K562 (cell line): ENCODE results near the gene ERLEC1. TPM values are rescaled to one million over a fixed set of nuclear protein-coding genes. Genes with fewer than 3 reads are reported as not detected.

ENCODE experiments used
- ATAC-seq: fragments of 200-7000 bp; cut with Tn5 transposase; 3 replicates; pipeline ENCODE4 v1.9.1; 2020; ENCODE audit warnings: moderate library complexity
- BruUV-seq: library from RNA; stranded (reverse); fragments of 400-500 nt; replicated peaks from 2 replicates; lab custom pipeline; 2021; lab: Mats Ljungman, UMichigan
- CTCF ChIA-PET: fragments of 300-600 bp; formaldehyde crosslinking; extraction: SDS; loops from one replicate; lab custom pipeline; 2021; ENCODE audit warnings: low intra/inter-chr PET ratio; lab: Yijun Ruan, JAX
- POLR2A ChIA-PET: fragments of 300-600, 350-650 bp; sonication (Branson Sonifier 250); formaldehyde crosslinking; extraction: SDS; loops from one replicate; lab custom pipeline; 2021; ENCODE audit warnings: antibody characterized with exemption, inconsistent platforms; lab: Yijun Ruan, JAX
- DNase-seq, 4 experiments: peaks; one replicate each; pipeline versions ENCODE4 v3.0.0 to v3.0.0-alpha.2; 2011 to 2018; ENCODE audit warnings: low spot score in 3 of 4, mixed read lengths in 3 of 4; ENCODE audit errors: extremely low read depth in 1 of 4
- FAIRE-seq: peaks from 2 replicates; lab custom pipeline; 2011; peaks lifted over from hg19 to GRCh38; lab: Jason Lieb, UNC
- H2AFZ ChIP-seq: 2 replicates; pipeline ENCODE4 v1.6.0; 2011; ENCODE audit warnings: low read depth, low read length, control low read depth, inconsistent platforms
- H3K27ac ChIP-seq: fragments of 200-600 bp; 3 replicates; pipeline ENCODE4 v1.8.0; 2011; ENCODE audit warnings: low read depth, mild to moderate bottlenecking, control low read depth, inconsistent platforms, low read length, moderate library complexity, mixed read lengths; ENCODE audit errors: extremely low read depth
- H3K27me3 ChIP-seq, 2 experiments: fragments of 300-600 bp in 1 of 2; 2 replicates in 1 of 2; 3 replicates in 1 of 2; pipeline versions ENCODE4 v1.6.0 to v1.8.0; 2011; ENCODE audit warnings: inconsistent platforms in 2 of 2, low read length in 2 of 2, mild to moderate bottlenecking in 1 of 2, mixed read lengths in 1 of 2, moderate library complexity in 1 of 2; ENCODE audit not compliant: control insufficient read depth in 2 of 2, insufficient read depth in 2 of 2
- H3K36me3 ChIP-seq: fragments of 300-600 bp; 3 replicates; pipeline ENCODE4 v1.8.0; 2011; ENCODE audit warnings: mild to moderate bottlenecking, low read length, inconsistent platforms; ENCODE audit not compliant: control insufficient read depth, insufficient read depth
- H3K4me1 ChIP-seq, 2 experiments: fragments of 200-600 bp in 1 of 2; replicated peaks in 1 of 2; 2 replicates in 1 of 2; 3 replicates in 1 of 2; pipeline versions ENCODE4 v1.5.1 to v1.8.0; 2011; ENCODE audit warnings: inconsistent platforms in 2 of 2, low read length in 2 of 2, mild to moderate bottlenecking in 1 of 2, mixed read lengths in 1 of 2, moderate library complexity in 1 of 2; ENCODE audit not compliant: control insufficient read depth in 2 of 2, insufficient read depth in 2 of 2
- H3K4me2 ChIP-seq: 2 replicates; pipeline ENCODE4 v1.6.1; 2011; ENCODE audit warnings: low read length, control low read depth, inconsistent platforms, mixed read lengths; ENCODE audit not compliant: insufficient read depth
- H3K4me3 ChIP-seq: fragments of 200-600 bp; sonication (generic), shearing (Covaris generic); 2 replicates; pipeline ENCODE4 v1.5.1; 2016; ENCODE audit warnings: control low read depth, inconsistent platforms
- H3K79me2 ChIP-seq: fragments of 200-600 bp; 3 replicates; pipeline ENCODE4 v1.8.0; 2011; ENCODE audit warnings: low read length, inconsistent platforms; ENCODE audit not compliant: control insufficient read depth, insufficient read depth
- H3K9ac ChIP-seq, 2 experiments: 2 replicates each; pipeline versions ENCODE4 v1.6.0 to v1.6.1; 2011; ENCODE audit warnings: low read depth in 2 of 2, low read length in 2 of 2, control low read depth in 1 of 2, inconsistent platforms in 1 of 2, mild to moderate bottlenecking in 1 of 2, mixed read lengths in 1 of 2; ENCODE audit not compliant: insufficient read depth in 1 of 2
- H3K9me1 ChIP-seq: one replicate; pipeline ENCODE4 v1.6.0; 2011; ENCODE audit warnings: inconsistent platforms, mild to moderate bottlenecking, low read length, moderate library complexity; ENCODE audit not compliant: control insufficient read depth, insufficient read depth
- H3K9me3 ChIP-seq: replicated peaks from 2 replicates; pipeline ENCODE4 v1.5.1; 2011; ENCODE audit warnings: low read depth, low read length, inconsistent platforms; ENCODE audit not compliant: control insufficient read depth, insufficient read depth
- H4K20me1 ChIP-seq: replicated peaks from 2 replicates; pipeline ENCODE4 v1.6.1; 2011; ENCODE audit warnings: low read length, inconsistent platforms, mixed read lengths; ENCODE audit not compliant: control insufficient read depth, insufficient read depth
- ATF4 ChIP-seq: fragments of 450-650 bp; formaldehyde crosslinking; IDR thresholded peaks from 2 replicates; pipeline ENCODE4 v1.4.0; 2022; ENCODE audit warnings: mild to moderate bottlenecking, moderate library complexity
- CBX5 ChIP-seq: IDR thresholded peaks from 2 replicates; pipeline ENCODE4 v1.6.1; 2014; ENCODE audit warnings: low read depth, borderline replicate concordance
- ELF1 ChIP-seq: fragments of 200-800 bp; sonication (Bioruptor generic); IDR thresholded peaks from 2 replicates; pipeline ENCODE4 v1.6.1; 2016; ENCODE audit warnings: missing genetic modification characterization, missing compliant biosample characterization
- ERF ChIP-seq: fragments of 450-650 bp; formaldehyde crosslinking; IDR thresholded peaks from 2 replicates; pipeline ENCODE4 v1.4.0; 2020; ENCODE audit warnings: mild to moderate bottlenecking, mixed read lengths
- ETV6 ChIP-seq, 3 experiments: fragments of 150-350 bp in 1 of 3; sonication (generic) in 1 of 3; formaldehyde crosslinking in 1 of 3; IDR thresholded peaks; 2 replicates each; pipeline versions ENCODE4 v1.6.1 to v1.8.0; 2014 to 2022; ENCODE audit warnings: borderline replicate concordance in 2 of 3, low read depth in 2 of 3, antibody characterized with exemption in 1 of 3, low read length in 1 of 3, mild to moderate bottlenecking in 1 of 3, missing genetic modification reagents in 1 of 3
- KHSRP ChIP-seq: fragments of 450-650 bp; IDR thresholded peaks from 2 replicates; pipeline ENCODE4 v1.6.1; 2017
- SAFB2 ChIP-seq: fragments of 200-400 bp; formaldehyde crosslinking; IDR thresholded peaks from 2 replicates; pipeline ENCODE4 v1.6.1; 2018; ENCODE audit warnings: borderline replicate concordance, low read length, low read depth, moderate library complexity; ENCODE audit not compliant: severe bottlenecking
- ZNF143 ChIP-seq: sonication (generic); formaldehyde crosslinking; IDR thresholded peaks from 2 replicates; pipeline ENCODE4 v1.9.0; 2022; ENCODE audit warnings: mild to moderate bottlenecking, missing genetic modification reagents
- ZNF224 ChIP-seq: sonication (generic); formaldehyde crosslinking; IDR thresholded peaks from 2 replicates; pipeline ENCODE4 v1.8.0; 2022; ENCODE audit warnings: mild to moderate bottlenecking, missing genetic modification reagents
- WGBS: fragments of 100-300 bp; shearing (Covaris generic); methylation state at CpG from one replicate; pipeline ENCODE4 v1.1.6; 2016; ENCODE audit warnings: low coverage, mixed read lengths; ENCODE audit not compliant: insufficient coverage; ENCODE audit errors: missing lambda C conversion rate; 5-methylcytosine and 5-hydroxymethylcytosine counted together
- in situ Hi-C: fragments of 300-500 bp; cut with MboI; formaldehyde crosslinking; loops from 4 replicates; pipeline ENCODE4 v1.15.0; 2018; ENCODE audit warnings: inconsistent platforms, mixed read lengths
- intact Hi-C: fragments of 100-400 bp; cut with micrococcal nuclease; formaldehyde crosslinking; loops from 2 replicates; pipeline ENCODE4 v1.14.2; 2022
- polyA plus RNA-seq, 8 experiments: library from polyadenylated mRNA; depleted of rRNA in 4 of 8; stranded (reverse) in 5 of 8; unstranded in 3 of 8; fragments of >200 nt; fragmentation: Nextera tagmentation in 2 of 8; fragmentation: Illumina TruSeq in 1 of 8; extraction: Ambion mirVana in 2 of 8; extraction: Trizol in 1 of 8; gene quantifications; 2 replicates each; pipeline versions ENCODE4 v1.2.1 to v1.2.3, GENCODE V29; 2011 to 2014; ENCODE audit warnings: inconsistent platforms in 1 of 8, missing spikeins in 1 of 8
- total RNA-seq, 7 experiments: library from RNA; depleted of rRNA in 6 of 7; stranded (reverse); fragments of >200 nt in 6 of 7; fragmentation: Illumina TruSeq in 2 of 7; extraction: Trizol in 2 of 7; gene quantifications; 2 replicates each; pipeline versions ENCODE4 v1.2.1 to v1.2.3, GENCODE V29; 2011 to 2021; ENCODE audit warnings: low replicate concordance in 1 of 7
- TF ChIP-seq, protein P1 (sequence below): fragments of 450-650 bp; formaldehyde crosslinking; IDR thresholded peaks from 2 replicates; pipeline ENCODE4 v1.4.0; 2020; ENCODE audit warnings: mild to moderate bottlenecking, moderate library complexity

The ERLEC1 gene
- total and polyA plus RNA-seq, 9 of the 15 experiments (the other 6 are each of a cell fraction or from before 2014, with no cell fraction given), result 12.0 to 41.6 (median 30.6) TPM

GRCh38 chr2:53750041-53750768, 36.6 kb upstream of the ERLEC1 start:
- Histone ChIP-seq H3K4me1 (no peaks in the 10 kb centered on the region), H3K4me3 (no peak overlapping the region), H3K9ac (no peak overlapping the region), H3K36me3 (peaks cover 16% of the 10 kb centered on the region; the same call in 2 of the 3 replicates), H3K9me3 (no peaks in the 10 kb centered on the region), H3K27ac (no peak overlapping the region), H4K20me1 (no peaks in the 10 kb centered on the region), H3K79me2 (no peaks in the 10 kb centered on the region), H2AFZ (no peak overlapping the region), H3K4me2 (no peak overlapping the region), H3K9me1 (no peaks in the 10 kb centered on the region), H3K27me3 (no peaks in the 10 kb centered on the region)
- ATAC-seq, result no peak
- no peak for DNase-seq
- ChIA-PET POLR2A (no interaction called here), CTCF (no interaction called here)
- in situ Hi-C loops, result no loop called here
- no TSS peak for BruUV-seq
- no peak for FAIRE-seq
- no peak for TF ChIP-seq CBX5
- no peak for TF ChIP-seq SAFB2
- no peak for TF ChIP-seq ERF (CRISPR knock-in tag)
- no peak for TF ChIP-seq ATF4 (CRISPR knock-in tag)
- TF ChIP-seq ZNF224, result no peak
- no peak for TF ChIP-seq ZNF143 (CRISPR knock-in tag)
- no peak for TF ChIP-seq KHSRP
- TF ChIP-seq, protein P1, sequence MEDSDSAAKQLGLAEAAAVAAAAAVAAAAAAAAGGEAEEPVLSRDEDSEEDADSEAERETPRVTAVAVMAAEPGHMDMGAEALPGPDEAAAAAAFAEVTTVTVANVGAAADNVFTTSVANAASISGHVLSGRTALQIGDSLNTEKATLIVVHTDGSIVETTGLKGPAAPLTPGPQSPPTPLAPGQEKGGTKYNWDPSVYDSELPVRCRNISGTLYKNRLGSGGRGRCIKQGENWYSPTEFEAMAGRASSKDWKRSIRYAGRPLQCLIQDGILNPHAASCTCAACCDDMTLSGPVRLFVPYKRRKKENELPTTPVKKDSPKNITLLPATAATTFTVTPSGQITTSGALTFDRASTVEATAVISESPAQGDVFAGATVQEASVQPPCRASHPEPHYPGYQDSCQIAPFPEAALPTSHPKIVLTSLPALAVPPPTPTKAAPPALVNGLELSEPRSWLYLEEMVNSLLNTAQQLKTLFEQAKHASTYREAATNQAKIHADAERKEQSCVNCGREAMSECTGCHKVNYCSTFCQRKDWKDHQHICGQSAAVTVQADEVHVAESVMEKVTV (CRISPR knock-in tag), result no peak
- no peak for TF ChIP-seq ETV6 (IDR thresholded peaks at IDR 0.05; ENCODE audit: borderline replicate concordance in 1 of 2, low read depth in 2 of 2, low read length in 1 of 2)
- no peak for TF ChIP-seq ETV6 (CRISPR knock-in tag; IDR thresholded peaks at IDR 0.05; ENCODE audit: borderline replicate concordance)
- no peak for TF ChIP-seq ELF1 (tag)
- WGBS, result 54% methylated on average over 4 of the region's 4 CpGs
- intact Hi-C loops, result no loop called here
